IPS-NIHi7 (cell line): ENCODE results near the gene ATP2B1.

Source experiments
- DNase-seq: peaks from one replicate; pipeline ENCODE4 v3.0.0; 2012; ENCODE audit warnings: mixed read lengths; ENCODE audit errors: extremely low spot score

Gene ATP2B1

GRCh38 chr12:89661706-89662330, 46.8 kb downstream of the ATP2B1 start:
- no peak for DNase-seq

- no peak for DNase-seq
These were observed 50.9 kb downstream of the ATP2B1 start for GRCh38 chr12:89657739-89658138.

- DNase-seq = no peak
These were observed 51.6 kb downstream of the ATP2B1 start for GRCh38 chr12:89657066-89657465.

GRCh38 chr12:89655841-89656240, 52.8 kb downstream of the ATP2B1 start:
- no peak for DNase-seq

GRCh38 chr12:89651192-89651591, 57.4 kb downstream of the ATP2B1 start:
- no peak for DNase-seq

- no peak for DNase-seq
These were observed 58.4 kb downstream of the ATP2B1 start for GRCh38 chr12:89650239-89650638.

- no peak for DNase-seq
These were observed 58.8 kb downstream of the ATP2B1 start for GRCh38 chr12:89649820-89650219.

GRCh38 chr12:89649139-89649538, 59.5 kb downstream of the ATP2B1 start:
- DNase-seq = no peak

GRCh38 chr12:89648211-89648930, 60.3 kb downstream of the ATP2B1 start:
- DNase-seq = peak; percentile 69

- no peak for DNase-seq
These were observed 63.2 kb downstream of the ATP2B1 start for GRCh38 chr12:89645434-89645833.

- DNase-seq = no peak
These were observed 65.7 kb downstream of the ATP2B1 start for GRCh38 chr12:89642959-89643358.

- no peak for DNase-seq
These were observed 71.9 kb downstream of the ATP2B1 start for GRCh38 chr12:89636776-89637160.

- DNase-seq = no peak
These were observed 72.4 kb downstream of the ATP2B1 start for GRCh38 chr12:89636052-89636775.

GRCh38 chr12:89634508-89634907, 74.1 kb downstream of the ATP2B1 start:
- no peak for DNase-seq

GRCh38 chr12:89632778-89633177, 75.9 kb downstream of the ATP2B1 start:
- no peak for DNase-seq

- no peak for DNase-seq
These were observed 86.5 kb downstream of the ATP2B1 start for GRCh38 chr12:89622115-89622514.

GRCh38 chr12:89621521-89621920, 87.1 kb downstream of the ATP2B1 start:
- no peak for DNase-seq

- no peak for DNase-seq
These were observed 88.9 kb downstream of the ATP2B1 start for GRCh38 chr12:89619764-89620163.

GRCh38 chr12:89618113-89618862, 90.3 kb downstream of the ATP2B1 start:
- DNase-seq = no peak

- DNase-seq = no peak
These were observed 98.3 kb downstream of the ATP2B1 start for GRCh38 chr12:89610366-89610765.

- DNase-seq = no peak
These were observed 105.0 kb downstream of the ATP2B1 start for GRCh38 chr12:89603678-89604077.

- no peak for DNase-seq
These were observed 110.9 kb downstream of the ATP2B1 start for GRCh38 chr12:89597770-89598169.
